Astrocyte (in vitro differentiated cells and primary cell): ENCODE measurements around the gene KLHDC9. TPM values are rescaled to one million over a fixed set of nuclear protein-coding genes. Genes with fewer than 3 reads are reported as not detected.

ENCODE experiments used
- DNase-seq: peaks from one replicate; pipeline ENCODE4 v3.0.0-alpha.2; 2010; ENCODE audit warnings: low read depth
- FAIRE-seq: peaks from 2 replicates; lab custom pipeline; 2011; peaks lifted over from hg19 to GRCh38; lab: Jason Lieb, UNC
- H2AFZ ChIP-seq: 2 replicates; pipeline ENCODE4 v1.6.0; 2012; ENCODE audit warnings: low read depth, low read length, inconsistent platforms
- H3K27ac ChIP-seq: 2 replicates; pipeline ENCODE4 v1.5.1; 2011; ENCODE audit warnings: low read depth, low read length, inconsistent platforms
- H3K27me3 ChIP-seq: 2 replicates; pipeline ENCODE4 v1.6.0; 2011; ENCODE audit warnings: low read length, inconsistent platforms; ENCODE audit not compliant: insufficient read depth
- H3K36me3 ChIP-seq: 2 replicates; pipeline ENCODE4 v1.5.1; 2011; ENCODE audit warnings: low read length, inconsistent platforms; ENCODE audit not compliant: insufficient read depth
- H3K4me1 ChIP-seq: 2 replicates; pipeline ENCODE4 v1.5.1; 2011; ENCODE audit warnings: low read length, inconsistent platforms; ENCODE audit not compliant: insufficient read depth
- H3K4me2 ChIP-seq: 2 replicates; pipeline ENCODE4 v1.6.0; 2012; ENCODE audit warnings: low read length, inconsistent platforms
- H3K4me3 ChIP-seq: 2 replicates; pipeline ENCODE4 v1.5.1; 2011; ENCODE audit warnings: low read depth, mild to moderate bottlenecking, low read length, inconsistent platforms; ENCODE audit not compliant: insufficient read depth
- H3K79me2 ChIP-seq: 2 replicates; pipeline ENCODE4 v1.6.0; 2012; ENCODE audit warnings: mild to moderate bottlenecking, low read length, inconsistent platforms; ENCODE audit not compliant: insufficient read depth
- H3K9ac ChIP-seq: 2 replicates; pipeline ENCODE4 v1.6.0; 2012; ENCODE audit warnings: mild to moderate bottlenecking, low read length, inconsistent platforms
- H3K9me3 ChIP-seq: 2 replicates; pipeline ENCODE4 v1.5.1; 2012; ENCODE audit warnings: low read depth, mild to moderate bottlenecking, low read length, inconsistent platforms; ENCODE audit not compliant: insufficient read depth
- H4K20me1 ChIP-seq: 2 replicates; pipeline ENCODE4 v1.6.0; 2012; ENCODE audit warnings: low read length, inconsistent platforms; ENCODE audit not compliant: insufficient read depth
- H3K27ac Mint-ChIP-seq: one replicate; pipeline ENCODE4 v1.8.0; 2021; ENCODE audit warnings: mild to moderate bottlenecking, mixed read lengths; ENCODE audit not compliant: unreplicated experiment
- H3K27me3 Mint-ChIP-seq: one replicate; pipeline ENCODE4 v1.8.0; 2021; ENCODE audit warnings: low read depth, mixed read lengths; ENCODE audit not compliant: unreplicated experiment
- H3K36me3 Mint-ChIP-seq: one replicate; pipeline ENCODE4 v1.8.0; 2021; ENCODE audit warnings: low read depth, mixed read lengths; ENCODE audit not compliant: unreplicated experiment
- H3K4me1 Mint-ChIP-seq: one replicate; pipeline ENCODE4 v1.8.0; 2021; ENCODE audit warnings: low read depth, mixed read lengths; ENCODE audit not compliant: unreplicated experiment
- H3K4me3 Mint-ChIP-seq: one replicate; pipeline ENCODE4 v1.8.0; 2021; ENCODE audit warnings: mild to moderate bottlenecking, moderate library complexity, mixed read lengths; ENCODE audit not compliant: unreplicated experiment
- H3K9me3 Mint-ChIP-seq: one replicate; pipeline ENCODE4 v1.8.0; 2021; ENCODE audit warnings: mild to moderate bottlenecking, mixed read lengths; ENCODE audit not compliant: unreplicated experiment
- EZH2 ChIP-seq: IDR thresholded peaks from 2 replicates; pipeline ENCODE4 v1.6.1; 2012; ENCODE audit warnings: mild to moderate bottlenecking, low read length, inconsistent platforms; ENCODE audit not compliant: insufficient read depth
- total RNA-seq: library from RNA; stranded (reverse); gene quantifications from 2 replicates; pipeline ENCODE4 v1.2.1, GENCODE V29; 2021
- TF ChIP-seq, protein P1 (sequence below): IDR thresholded peaks from 2 replicates; pipeline ENCODE4 v1.5.1; 2011; ENCODE audit warnings: low read depth, mild to moderate bottlenecking, inconsistent platforms, low read length, moderate library complexity; ENCODE audit not compliant: insufficient read depth

The KLHDC9 gene
- total RNA-seq, 1 donor from 2014 or later = 1.5 TPM

DNA sequence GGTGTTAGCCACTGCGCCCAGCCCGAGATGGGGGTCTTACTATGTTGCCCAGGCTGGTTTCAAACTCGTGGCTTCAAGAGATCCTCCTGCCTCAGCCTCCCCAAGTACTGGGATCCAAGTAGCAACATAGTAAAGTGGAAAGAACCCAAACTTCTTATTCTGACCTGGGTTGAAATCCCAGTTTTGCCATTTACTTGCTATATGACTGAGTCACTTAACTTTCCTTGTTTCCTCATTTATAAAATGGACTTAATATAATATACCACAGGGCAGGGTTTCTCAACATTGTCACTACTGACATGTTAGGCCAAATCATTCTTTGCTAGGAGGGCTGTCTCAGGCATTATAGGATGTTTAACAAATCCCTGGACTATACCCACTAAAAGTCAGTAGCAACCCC is 13.0 kb downstream of the KLHDC9 start:
- Mint-ChIP-seq H3K4me1 (peaks cover 15% of the 10 kb centered on the region), H3K27me3 (no peaks in the 10 kb centered on the region), H3K36me3 (peaks cover 1% of the 10 kb centered on the region), H3K9me3 (no peaks in the 10 kb centered on the region), H3K27ac (no peak overlapping the region), H3K4me3 (no peak overlapping the region)
- Histone ChIP-seq H3K4me2 (no peak overlapping the region), H3K79me2 (peaks cover 97% of the 10 kb centered on the region), H2AFZ (no peak overlapping the region), H3K9me3 (no peaks in the 10 kb centered on the region), H3K36me3 (peaks cover 9% of the 10 kb centered on the region), H3K9ac (no peak overlapping the region), H3K4me3 (no peak overlapping the region), H3K27ac (no peak overlapping the region), H3K4me1 (peaks cover 11% of the 10 kb centered on the region), H3K27me3 (no peaks in the 10 kb centered on the region), H4K20me1 (peaks cover 77% of the 10 kb centered on the region)
- TF ChIP-seq, protein P1, sequence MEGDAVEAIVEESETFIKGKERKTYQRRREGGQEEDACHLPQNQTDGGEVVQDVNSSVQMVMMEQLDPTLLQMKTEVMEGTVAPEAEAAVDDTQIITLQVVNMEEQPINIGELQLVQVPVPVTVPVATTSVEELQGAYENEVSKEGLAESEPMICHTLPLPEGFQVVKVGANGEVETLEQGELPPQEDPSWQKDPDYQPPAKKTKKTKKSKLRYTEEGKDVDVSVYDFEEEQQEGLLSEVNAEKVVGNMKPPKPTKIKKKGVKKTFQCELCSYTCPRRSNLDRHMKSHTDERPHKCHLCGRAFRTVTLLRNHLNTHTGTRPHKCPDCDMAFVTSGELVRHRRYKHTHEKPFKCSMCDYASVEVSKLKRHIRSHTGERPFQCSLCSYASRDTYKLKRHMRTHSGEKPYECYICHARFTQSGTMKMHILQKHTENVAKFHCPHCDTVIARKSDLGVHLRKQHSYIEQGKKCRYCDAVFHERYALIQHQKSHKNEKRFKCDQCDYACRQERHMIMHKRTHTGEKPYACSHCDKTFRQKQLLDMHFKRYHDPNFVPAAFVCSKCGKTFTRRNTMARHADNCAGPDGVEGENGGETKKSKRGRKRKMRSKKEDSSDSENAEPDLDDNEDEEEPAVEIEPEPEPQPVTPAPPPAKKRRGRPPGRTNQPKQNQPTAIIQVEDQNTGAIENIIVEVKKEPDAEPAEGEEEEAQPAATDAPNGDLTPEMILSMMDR = no peak
- no peak for TF ChIP-seq EZH2
- FAIRE-seq (no peak), DNase-seq (no peak)

DNA sequence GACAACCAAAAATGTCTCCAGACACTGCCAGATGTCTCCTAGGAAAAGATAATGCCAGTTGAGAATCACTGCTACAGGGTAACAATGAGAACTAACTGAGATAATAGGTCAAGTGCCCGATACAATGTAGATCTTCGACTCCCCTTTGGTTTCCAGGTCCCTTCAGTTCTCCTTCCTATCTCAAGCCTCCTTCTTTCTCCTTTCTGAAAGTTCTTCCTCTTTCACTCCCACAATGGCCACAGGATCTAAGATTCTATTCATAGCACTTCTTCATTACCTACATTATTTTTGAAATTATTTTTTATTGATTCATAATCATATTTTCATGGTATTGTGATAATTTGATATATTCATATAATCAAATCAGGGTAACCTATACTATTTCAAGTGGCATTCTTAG is 13.4 kb downstream of the KLHDC9 start:
- DNase-seq = no peak
- Histone ChIP-seq H3K9me3 (no peaks in the 10 kb centered on the region), H3K9ac (no peak overlapping the region), H3K79me2 (peaks cover 97% of the 10 kb centered on the region), H4K20me1 (peaks cover 73% of the 10 kb centered on the region), H2AFZ (no peak overlapping the region), H3K27me3 (no peaks in the 10 kb centered on the region), H3K27ac (no peak overlapping the region), H3K36me3 (peaks cover 9% of the 10 kb centered on the region), H3K4me1 (peaks cover 11% of the 10 kb centered on the region), H3K4me3 (no peak overlapping the region), H3K4me2 (no peak overlapping the region)
- no peaks in the 10 kb centered on the region for H3K9me3 Mint-ChIP-seq
- peaks cover 1% of the 10 kb centered on the region for H3K36me3 Mint-ChIP-seq
- no peak for FAIRE-seq
- H3K4me3 Mint-ChIP-seq = no peak overlapping the region
- TF ChIP-seq, protein P1 = no peak
- no peak for TF ChIP-seq EZH2
- peaks cover 15% of the 10 kb centered on the region for H3K4me1 Mint-ChIP-seq
- no peaks in the 10 kb centered on the region for H3K27me3 Mint-ChIP-seq
- H3K27ac Mint-ChIP-seq = no peak overlapping the region

DNA sequence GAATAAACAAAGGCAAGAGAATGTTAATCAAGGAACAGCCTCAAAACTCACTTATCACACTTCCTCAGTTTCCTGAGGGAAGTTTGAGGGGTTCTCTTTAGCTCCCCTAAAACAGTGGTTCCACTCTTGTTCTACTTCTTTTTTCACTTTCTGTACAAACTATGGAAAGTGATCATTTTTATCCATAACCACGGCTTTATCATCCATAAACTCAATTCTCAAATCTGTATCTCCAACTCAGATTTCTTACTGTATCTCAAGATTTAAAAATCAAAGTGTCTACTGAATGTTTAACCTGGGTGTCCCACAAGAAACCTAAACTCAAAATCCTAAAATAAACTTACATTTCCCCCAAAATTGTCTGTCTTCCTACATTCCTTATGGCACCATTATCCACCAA is 15.8 kb downstream of the KLHDC9 start:
- no peaks in the 10 kb centered on the region for H3K27me3 ChIP-seq
- Mint-ChIP-seq H3K4me3 (no peak overlapping the region), H3K27ac (no peak overlapping the region), H3K36me3 (peaks cover 1% of the 10 kb centered on the region), H3K9me3 (no peaks in the 10 kb centered on the region), H3K4me1 (peaks cover 19% of the 10 kb centered on the region), H3K27me3 (no peaks in the 10 kb centered on the region)
- peaks cover 21% of the 10 kb centered on the region for H3K4me1 ChIP-seq
- FAIRE-seq = no peak
- peak overlapping the region; percentile 98 for H3K27ac ChIP-seq
- H3K36me3 ChIP-seq = peaks cover 9% of the 10 kb centered on the region
- no peak overlapping the region for H3K4me3 ChIP-seq
- no peaks in the 10 kb centered on the region for H3K9me3 ChIP-seq
- H3K9ac ChIP-seq = peak overlapping the region; percentile 23
- peak overlapping the region; percentile 86 for H3K4me2 ChIP-seq
- TF ChIP-seq, protein P1 = no peak
- no peak for TF ChIP-seq EZH2
- H3K79me2 ChIP-seq = peaks cover 97% of the 10 kb centered on the region
- peaks cover 54% of the 10 kb centered on the region for H4K20me1 ChIP-seq
- no peak overlapping the region for H2AFZ ChIP-seq
- no peak for DNase-seq
